ENCODE results near the gene TBL1X.

TBL1X gene

DNA sequence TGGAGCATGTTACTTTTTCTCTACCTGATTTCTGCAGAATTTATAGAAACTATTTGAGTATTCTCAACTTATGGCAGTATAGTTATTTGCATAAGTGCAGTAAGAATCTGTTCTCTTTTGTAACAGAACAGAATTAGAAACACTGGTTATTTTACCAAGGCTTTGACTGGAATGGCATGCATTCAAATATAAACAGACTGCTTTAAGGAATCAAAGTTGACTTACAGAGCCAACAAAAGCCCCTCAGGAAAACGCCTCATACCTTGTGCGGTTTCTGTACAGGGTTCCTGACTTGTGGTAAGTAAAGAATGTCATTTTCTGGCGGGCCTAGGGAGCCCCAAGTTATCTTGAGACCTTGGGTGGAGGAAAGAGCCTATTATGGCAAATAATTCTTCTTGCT is 203.7 kb downstream of the TBL1X start:
- no peak for DNase-seq (ENCODE audit: low read depth)

DNA sequence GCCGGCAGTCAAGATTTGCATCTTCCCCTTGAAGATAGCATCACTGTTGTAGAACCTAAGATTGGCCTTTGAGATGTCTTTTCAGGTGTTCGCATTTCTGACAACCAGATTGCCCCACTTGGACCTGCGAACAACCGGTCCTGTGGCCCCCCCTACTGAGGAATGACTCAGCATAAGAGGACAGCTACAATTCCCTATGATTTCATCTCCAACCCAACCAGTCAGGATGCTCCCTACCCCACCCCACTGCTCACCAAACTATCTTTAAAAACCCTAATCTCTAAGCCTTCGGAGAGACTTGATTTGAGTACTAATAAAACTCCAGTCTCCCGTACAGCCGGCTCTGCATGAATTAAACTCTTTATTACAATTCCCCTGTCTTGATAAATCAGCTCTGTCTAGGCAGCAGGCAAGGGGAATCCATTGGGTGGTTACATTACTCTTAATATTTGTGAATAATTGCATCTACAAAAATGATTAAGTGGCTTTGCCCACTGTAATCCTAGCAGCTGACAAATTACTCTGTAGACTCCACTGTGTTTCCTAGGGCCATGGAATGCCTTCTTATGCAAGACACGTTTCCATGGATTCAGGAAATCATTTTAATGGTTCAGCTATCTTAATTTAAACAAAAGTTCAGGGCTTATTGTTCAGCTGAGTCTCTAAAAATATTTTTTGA is 205.4 kb downstream of the TBL1X start:
- no peak for DNase-seq (ENCODE audit: low read depth)

DNA sequence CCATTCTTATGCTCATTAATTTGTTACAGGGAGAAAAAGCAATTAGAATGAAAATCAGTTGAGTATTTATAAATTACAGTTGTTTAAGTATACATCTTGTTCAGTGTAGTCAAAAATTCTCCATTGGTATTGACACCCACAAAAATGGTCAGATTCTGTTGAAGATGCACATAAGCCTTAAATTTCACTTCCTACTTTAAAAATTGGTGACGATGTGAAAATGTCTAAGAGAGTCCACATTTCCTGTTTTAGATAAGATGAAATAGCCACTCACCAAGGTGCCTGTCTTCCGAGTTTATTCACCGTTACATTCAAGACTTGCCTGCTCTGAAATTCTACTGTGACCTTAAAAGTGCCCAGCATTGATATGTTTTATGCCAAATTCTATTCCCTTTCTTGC is 207.1 kb downstream of the TBL1X start:
- DNase-seq (ENCODE audit: low read depth): no peak

DNA sequence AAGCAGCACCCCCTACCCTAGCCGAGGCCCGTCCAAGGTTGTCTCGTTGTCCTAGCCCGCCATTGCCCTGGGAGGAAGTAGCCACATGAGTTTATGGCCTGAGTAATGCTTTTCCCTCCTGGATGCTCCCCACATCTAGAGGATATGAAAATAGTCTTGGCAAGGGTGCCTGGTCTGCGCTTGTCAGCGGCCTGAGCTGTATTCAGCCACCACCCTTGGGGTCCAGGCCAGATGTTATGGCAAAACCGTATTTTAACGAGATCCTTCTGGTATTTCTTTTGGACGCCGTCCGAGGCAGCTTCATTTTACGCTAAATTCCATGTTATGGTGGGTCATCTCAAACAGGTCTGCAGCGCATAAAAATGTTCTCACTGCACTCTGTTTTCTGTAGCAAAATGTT is 211.4 kb downstream of the TBL1X start:
- no peak for DNase-seq (ENCODE audit: low read depth)

DNA sequence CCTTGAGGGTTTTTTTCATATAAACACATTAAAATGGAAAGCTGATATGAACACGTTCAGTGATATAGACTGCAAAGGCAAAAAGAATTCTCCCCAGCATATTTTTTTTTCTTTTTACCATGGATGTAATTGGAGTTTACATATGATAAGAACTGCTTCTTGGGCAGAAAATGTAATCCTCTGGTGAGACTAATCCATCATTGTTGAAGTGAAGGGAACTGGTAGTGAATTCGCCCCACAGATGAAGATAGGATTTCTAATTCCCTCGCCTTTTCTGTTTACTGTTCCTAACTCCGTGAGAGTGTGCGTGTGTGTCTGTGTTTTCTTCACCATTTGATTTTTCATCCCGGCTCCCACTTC is 211.9 kb downstream of the TBL1X start:
- no peak for DNase-seq (ENCODE audit: low read depth)

DNA sequence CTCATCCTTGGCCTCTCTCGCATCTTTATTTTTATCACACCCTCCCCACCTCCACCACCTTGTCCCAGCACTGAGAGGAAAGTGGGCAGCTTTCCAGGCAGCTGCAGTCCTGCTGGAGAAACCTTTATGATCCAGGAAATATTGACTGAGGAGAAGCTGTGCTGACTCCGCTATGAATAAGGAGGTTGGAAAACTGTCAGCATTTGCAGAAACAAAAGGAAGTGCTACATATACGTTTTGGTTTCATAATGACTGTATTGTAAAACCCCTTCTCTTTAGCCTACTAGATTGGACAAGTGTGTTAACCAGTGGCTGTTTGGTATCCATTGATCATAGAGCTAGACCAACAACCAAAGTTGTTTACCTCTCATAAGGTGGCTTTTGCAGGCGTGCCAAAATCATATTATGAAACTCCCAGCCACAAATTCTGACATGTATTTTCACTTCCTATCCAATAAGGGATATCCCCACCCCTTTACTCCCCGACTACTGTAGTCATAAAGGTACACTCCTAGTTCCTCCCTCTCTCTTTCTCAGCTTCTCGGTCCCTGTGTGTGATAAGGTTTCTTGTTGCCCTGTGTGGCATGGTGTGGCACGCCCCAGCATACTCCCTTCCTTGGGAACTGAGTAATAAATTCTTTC is 212.4 kb downstream of the TBL1X start:
- no peak for DNase-seq (ENCODE audit: low read depth)

DNA sequence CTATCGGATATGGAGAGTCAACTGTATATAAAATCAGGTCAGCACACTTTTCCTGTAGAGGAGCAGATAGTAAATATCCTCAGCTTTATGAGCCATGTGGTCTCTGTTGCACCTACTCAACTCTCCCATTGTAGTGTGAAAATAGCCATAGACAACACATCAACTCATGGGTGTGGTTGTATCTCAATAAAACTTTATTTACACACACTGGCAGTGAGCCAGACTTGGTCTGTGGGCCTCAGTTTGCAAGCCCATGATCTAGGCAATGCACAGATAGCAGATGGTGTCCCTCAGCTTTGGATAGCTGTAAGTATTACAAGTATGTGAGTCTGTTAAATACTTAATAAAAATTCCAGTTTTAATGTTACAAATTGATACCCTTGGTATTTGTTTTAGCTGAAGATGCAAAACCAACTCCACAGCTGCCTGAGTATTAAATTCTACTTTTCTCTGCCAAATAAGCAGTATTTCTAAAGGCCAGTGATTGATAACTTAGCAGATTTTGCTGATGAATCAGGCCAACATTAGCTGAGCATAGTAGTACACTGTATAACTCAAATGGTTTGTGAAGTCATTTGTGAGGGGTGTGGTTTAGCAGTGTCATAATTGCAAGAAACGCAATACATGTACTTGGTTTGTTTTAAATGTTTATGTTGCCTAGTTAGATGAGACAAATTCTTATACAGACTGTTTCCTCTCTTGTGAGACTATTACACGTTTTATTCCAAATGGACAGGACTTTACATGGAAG is 213.5 kb downstream of the TBL1X start:
- DNase-seq (ENCODE audit: low read depth): no peak

DNA sequence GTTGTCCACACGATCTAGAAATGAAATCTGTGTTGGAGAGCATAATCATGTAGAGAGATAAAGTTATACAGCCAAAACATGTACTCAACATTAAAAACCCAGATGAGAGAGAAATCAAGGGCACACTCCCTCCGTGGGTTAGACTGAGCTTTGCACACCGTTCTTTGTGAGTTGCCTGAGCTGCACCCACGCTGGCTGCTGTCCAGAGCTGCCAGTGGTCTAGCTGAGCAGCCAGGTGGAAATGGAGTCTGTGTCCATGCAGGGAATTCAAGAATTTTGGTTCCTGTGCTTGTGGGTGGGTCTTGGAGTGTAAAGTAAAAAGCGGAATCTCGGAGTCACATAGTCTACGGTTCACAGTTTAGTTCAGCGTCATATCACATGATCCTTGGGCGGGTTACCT is 216.2 kb downstream of the TBL1X start:
- no peak for DNase-seq (ENCODE audit: low read depth)

DNA sequence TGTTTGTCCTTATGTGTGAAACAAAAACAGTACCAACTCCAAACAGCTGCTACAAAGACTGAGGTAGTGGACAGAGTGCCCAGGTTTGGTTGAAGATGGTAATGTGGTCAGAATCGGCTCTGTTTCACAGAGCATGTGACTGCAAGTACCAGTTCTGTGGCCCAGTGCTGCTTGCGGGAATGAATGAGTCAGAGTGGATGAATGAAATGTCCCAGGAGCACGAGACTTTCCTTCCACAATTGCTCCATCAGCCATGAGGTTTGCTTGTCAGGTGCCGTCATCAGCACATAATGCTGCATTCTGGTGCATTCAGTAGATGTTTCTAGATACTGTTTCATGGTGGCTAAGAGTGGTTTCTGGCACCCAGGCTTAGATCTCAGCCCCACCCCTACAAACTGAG is 216.6 kb downstream of the TBL1X start:
- DNase-seq (ENCODE audit: low read depth): no peak

DNA sequence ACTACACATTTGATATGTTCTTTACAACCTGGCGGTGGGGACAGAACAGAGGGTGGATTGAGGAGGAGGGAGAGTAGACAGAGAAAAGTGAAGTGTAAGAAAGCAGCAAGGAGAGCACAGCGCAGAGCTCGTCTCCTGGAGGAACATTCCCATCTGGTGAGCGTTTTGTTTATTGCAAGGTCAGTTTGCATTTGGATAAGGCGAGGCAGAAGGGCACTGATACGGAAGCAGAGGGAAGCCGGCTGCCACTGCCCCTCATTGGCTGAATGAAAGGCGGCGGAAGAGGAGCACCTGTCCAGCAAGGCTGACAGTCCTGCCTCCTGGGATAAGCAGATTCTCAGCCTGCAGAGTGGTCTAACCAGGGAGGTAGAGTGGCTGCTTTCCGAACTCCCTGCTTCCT is 217.6 kb downstream of the TBL1X start:
- DNase-seq (ENCODE audit: low read depth): no peak

DNA sequence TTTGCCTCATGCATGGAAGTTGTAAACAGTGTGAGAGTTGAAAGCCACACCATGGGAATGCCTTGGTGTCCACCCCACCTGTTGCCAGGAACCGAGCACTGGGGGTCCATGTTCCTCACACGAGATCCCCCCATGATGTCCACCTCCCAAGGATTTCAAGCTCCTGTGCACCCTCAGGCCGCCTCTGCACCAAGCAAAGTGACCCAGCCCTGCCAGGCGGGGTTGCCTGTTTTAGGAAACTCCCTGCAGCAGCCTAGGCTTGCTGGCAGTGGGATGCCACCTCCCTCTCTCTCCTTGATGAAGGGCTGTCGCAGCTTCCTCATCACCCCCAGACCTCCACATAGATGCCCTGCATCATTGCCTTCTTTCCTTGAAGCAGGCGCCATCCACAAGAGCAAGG is 218.0 kb downstream of the TBL1X start:
- DNase-seq (ENCODE audit: low read depth): no peak

DNA sequence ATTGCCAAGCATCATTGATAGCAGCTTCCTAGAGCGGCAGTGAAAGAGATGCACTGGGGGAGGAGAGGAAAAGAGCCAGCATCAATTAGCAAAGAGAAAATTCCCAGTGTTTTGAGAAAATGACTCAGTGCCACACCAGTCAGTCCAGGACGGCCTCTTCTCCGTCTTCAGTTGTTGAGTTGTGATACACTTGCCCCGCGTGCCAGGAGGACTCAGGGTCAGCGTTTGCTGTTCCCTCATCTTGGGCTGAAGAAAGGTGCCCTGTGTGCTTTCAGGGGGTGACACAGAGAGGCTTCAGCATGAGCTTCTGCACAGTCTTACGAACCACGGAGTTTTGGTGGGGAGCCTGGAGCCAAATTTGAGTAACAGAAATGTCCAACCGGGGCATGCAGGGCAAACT is 218.5 kb downstream of the TBL1X start:
- no peak for DNase-seq (ENCODE audit: low read depth)

DNA sequence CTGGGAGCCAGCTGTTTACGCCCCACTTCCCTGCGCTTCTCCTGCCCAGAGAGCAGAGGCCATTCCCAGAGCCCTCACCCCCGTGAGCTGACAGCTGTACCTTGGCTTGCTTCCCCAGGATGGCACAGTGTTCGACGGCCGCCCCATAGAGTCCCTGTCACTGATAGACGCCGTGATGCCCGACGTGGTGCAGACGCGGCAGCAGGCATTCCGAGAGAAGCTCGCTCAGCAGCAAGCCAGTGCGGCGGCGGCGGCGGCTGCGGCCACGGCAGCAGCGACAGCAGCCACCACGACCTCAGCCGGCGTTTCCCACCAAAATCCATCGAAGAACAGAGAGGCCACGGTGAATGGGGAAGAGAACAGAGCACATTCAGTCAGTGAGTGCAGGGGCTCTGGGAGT is 223.0 kb downstream of the TBL1X start:
- no peak for DNase-seq (ENCODE audit: low read depth)

DNA sequence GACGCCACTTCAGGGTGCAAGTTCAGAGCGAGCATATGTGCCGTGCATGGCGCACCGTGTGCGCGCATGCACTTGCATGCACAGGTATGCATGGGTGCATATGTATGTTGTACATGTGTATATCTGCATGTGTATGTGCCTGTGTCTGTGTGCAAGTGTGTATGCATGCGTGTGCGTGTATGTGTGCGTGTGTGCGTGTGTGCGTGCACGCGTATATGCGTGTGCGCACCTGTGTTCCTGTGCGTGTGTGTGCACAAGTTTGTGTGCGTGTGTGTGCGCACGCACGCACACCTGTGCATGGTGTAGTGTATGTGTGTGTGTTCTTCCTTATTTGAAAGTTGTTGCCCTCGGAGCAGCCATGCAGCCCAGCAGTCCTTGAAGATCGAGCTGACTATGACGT is 224.0 kb downstream of the TBL1X start:
- DNase-seq (ENCODE audit: low read depth): no peak

DNA sequence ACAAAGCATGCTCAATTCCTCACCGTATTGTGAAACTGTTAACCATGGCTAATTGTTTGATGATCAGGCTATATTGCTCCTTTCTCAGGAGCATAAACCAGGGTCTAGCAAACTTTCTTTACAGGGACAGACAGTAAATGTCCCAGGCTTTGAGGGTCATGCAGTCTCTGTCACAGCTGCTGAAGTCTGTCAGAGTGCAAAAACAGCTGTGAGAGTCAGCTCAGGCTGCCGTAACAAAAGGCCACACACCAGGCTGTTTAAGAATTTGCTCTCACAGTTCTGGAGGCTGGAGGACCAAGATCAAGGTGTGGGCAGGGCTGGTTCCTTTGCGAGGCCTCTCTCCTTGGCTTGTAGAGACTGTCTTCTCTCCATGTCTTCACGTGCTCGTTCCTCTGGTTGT is 225.2 kb downstream of the TBL1X start:
- DNase-seq (ENCODE audit: low read depth): no peak

DNA sequence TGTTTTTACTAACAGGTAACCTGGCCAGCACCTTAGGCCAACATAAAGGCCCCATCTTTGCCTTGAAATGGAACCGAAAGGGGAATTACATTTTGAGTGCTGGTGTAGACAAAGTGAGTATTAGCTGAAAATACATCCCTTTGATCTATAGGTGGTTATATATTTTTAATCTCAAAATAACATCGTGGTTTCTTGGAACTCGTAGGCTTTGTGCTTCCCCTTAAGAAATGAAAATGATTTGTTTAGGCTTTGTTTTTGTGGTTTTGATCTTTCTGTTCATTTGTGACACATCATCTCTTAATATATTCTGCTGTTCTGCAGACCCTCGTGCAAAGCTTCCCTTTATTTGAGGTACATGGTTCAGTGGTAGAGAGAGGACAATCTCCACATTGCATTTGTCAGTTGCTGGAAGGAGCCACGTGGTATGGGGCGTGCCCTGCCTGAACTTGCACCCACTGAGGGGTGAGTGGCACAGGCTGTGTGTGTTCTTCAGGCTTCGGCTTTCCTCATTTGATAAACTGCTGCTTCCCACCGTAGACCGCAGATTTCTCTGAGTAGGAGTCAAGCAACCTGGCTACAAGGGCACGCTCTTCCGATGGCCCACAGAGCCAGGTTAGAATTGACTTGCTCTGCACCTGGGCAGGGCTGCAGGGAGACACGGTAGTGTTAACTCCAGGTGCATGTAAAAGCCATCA is 228.6 kb downstream of the TBL1X start:
- no peak for DNase-seq (ENCODE audit: low read depth)

DNA sequence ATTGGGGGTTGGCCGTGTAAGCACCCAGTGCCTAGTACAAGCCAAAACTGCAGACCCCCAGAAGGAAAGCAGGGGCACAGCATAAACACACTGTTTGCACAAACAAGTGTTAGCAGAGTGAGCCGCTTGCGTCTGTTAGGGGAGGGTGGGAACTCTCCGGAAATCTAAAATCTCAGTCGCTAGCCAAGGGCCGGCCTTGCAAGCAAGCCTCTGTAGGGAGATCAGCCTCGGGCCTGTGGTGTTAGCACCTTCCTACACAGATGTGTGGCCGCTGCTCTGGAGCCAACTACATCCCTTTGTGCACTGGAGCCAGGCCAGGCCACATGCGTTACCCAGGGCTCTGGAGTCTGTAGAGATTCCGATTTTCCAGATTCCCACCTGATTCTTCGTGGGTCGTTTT is 233.7 kb downstream of the TBL1X start:
- no peak for DNase-seq (ENCODE audit: low read depth)

DNA sequence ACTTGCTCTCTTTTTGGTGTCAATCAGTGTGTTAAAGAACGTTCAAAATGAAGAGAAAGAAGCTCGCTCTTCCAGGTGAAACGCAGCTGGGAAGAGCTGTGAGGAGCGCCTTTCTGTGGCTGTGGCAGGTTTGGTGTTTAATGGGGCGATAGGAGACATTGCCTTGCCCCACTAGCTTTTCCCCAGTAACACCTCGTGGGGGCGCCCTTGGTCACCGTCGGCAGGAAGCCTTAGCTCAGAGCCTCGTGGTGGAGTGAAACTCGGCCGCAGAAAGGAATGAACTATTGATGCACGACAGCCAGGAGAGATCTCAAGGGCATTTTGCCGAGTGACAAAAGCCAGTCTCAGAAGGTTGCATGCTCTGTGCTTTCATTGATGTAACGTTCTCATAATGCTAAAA is 235.7 kb downstream of the TBL1X start:
- no peak for DNase-seq (ENCODE audit: low read depth)

DNA sequence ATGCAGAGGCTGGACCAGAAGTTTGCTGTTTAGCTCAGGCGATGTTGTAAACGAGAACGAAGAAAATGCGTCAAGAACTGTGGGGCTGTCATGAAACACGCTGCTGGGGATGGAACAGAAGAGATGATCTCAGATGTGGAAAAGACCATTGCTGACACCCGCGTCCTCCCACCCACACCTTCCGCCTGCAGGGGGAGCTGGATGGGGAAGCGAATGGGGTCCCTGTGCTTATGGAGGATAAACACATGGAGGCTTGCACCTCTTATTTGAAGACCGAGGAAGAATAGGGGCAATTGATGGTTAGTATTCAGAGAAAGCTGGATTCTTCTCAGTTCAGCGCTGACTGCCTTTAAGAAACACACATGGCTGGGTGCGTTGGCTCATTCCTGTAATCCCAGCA is 236.9 kb downstream of the TBL1X start:
- DNase-seq (ENCODE audit: low read depth): no peak

DNA sequence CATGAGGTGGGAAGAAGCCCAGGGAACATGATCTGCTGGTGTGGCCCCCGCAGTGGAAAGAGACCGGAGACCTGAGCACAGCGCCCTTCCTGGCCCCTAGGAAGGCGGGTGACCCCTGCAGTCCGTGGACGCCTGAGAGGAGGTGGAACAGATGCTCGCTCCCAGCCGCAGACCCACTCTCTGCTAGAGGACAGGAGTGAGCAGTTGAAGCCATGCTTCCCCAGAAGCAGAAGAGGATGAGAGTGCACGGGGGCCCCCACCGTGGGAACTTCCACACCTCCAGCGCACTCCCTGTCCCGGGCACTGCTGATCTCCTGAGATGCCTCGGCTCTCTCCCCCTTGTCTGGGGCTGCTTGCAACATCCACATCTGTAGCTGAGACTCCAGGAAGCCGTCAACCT is 238.5 kb downstream of the TBL1X start:
- DNase-seq (ENCODE audit: low read depth): no peak

DNA sequence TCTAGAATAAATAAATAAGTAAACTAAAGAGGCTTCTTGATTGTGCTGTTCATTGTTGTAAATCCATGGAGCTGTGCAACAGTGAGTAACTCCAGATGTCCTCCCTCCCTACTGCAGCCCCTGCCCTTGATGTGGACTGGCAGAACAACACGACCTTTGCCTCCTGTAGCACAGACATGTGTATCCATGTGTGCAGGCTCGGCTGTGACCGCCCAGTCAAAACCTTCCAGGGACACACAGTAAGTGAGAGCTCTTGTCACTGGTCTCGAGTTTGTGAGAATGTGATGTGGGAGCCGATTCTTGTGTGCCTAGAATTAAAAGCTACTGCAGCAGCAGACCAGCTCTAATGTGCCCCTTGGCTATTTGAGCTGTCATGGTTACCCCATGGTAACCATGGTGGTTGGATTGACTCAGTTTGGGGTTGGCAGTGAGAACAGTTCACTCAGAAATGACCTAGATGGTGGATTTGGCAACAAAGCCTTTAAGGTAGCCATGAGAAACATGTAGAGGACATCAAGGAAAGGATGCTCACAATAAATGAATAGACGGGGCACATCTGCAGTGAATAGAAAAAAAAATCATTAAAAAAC is 240.1 kb downstream of the TBL1X start:
- DNase-seq (ENCODE audit: low read depth): no peak

DNA sequence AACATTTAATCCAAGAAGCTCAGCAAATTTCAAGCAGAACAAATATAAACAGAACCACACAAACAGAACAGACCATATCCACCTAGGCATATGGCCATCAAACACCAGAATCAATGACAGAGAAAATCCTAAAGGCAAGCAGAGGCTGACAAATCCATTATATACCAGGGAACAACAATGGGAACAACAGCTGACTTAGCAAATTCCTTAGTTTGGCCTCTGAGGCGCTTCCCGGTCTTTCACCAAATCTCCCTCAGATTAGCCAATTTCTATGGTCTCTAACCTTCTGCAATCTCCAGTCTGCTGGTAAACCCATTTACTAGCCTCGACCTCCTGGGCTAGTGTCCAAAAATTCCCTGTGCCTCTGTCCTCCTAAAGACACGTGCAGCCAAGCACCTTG is 241.6 kb downstream of the TBL1X start:
- no peak for DNase-seq (ENCODE audit: low read depth)
